Parathyroid adenoma (tissue), 2 donors: Measurements from ENCODE around the gene CATSPERE.
A peak's percentile ranks its signal among the peaks of the same experiment; 100 is the strongest.

Experiments used
- H2AFZ ChIP-seq: fragments of 300-600 bp; sonication (generic); one replicate; pipeline ENCODE4 v1.7.0; 2017; ENCODE audit warnings: antibody characterized with exemption, mild to moderate bottlenecking
- H3K27ac ChIP-seq: fragments of 300-600 bp; sonication (generic); one replicate; pipeline ENCODE4 v1.7.0; 2017
- H3K27me3 ChIP-seq: fragments of 300-600 bp; sonication (generic); one replicate; pipeline ENCODE4 v1.7.0; 2017; ENCODE audit warnings: low read length; ENCODE audit not compliant: control insufficient read depth, insufficient read depth
- H3K36me3 ChIP-seq: fragments of 300-600 bp; sonication (generic); one replicate; pipeline ENCODE4 v1.7.0; 2017; ENCODE audit warnings: low read length; ENCODE audit not compliant: control insufficient read depth, insufficient read depth
- H3K4me1 ChIP-seq: fragments of 300-600 bp; sonication (generic); one replicate; pipeline ENCODE4 v1.7.0; 2017; ENCODE audit warnings: control low read depth
- H3K4me2 ChIP-seq: fragments of 300-600 bp; sonication (generic); one replicate; pipeline ENCODE4 v1.7.0; 2017; ENCODE audit warnings: low read length
- H3K4me3 ChIP-seq: fragments of 300-600 bp; sonication (generic); one replicate; pipeline ENCODE4 v1.7.0; 2017; ENCODE audit warnings: low read depth, low read length
- H3K79me2 ChIP-seq: fragments of 300-600 bp; sonication (generic); one replicate; pipeline ENCODE4 v1.7.0; 2017; ENCODE audit warnings: control low read depth
- H3K9ac ChIP-seq: fragments of 300-600 bp; sonication (generic); one replicate; pipeline ENCODE4 v1.7.0; 2017; ENCODE audit warnings: mild to moderate bottlenecking
- H3K9me3 ChIP-seq: fragments of 300-600 bp; sonication (generic); one replicate; pipeline ENCODE4 v1.7.0; 2017; ENCODE audit warnings: low read length; ENCODE audit not compliant: control insufficient read depth
- TF ChIP-seq, protein P1 (sequence below): fragments of 300-600 bp; sonication (generic); IDR thresholded peaks from one replicate; pipeline ENCODE4 v1.7.0; 2017; ENCODE audit warnings: antibody characterized with exemption, mild to moderate bottlenecking
- donor health status: primary hyperparathyroidism.

CATSPERE gene

GRCh38 chr1:244451951-244452795 lies 8.9 kb upstream of the CATSPERE start:
- H2AFZ ChIP-seq = peak overlapping the region; percentile 67
- H3K4me3 ChIP-seq = peak overlapping the region; percentile 83
- peak overlapping the region; percentile 72 for H3K4me2 ChIP-seq
- H3K27me3 ChIP-seq = no peaks in the 10 kb centered on the region
- no peaks in the 10 kb centered on the region for H3K4me1 ChIP-seq
- no peak overlapping the region for H3K9ac ChIP-seq
- no peaks in the 10 kb centered on the region for H3K9me3 ChIP-seq
- H3K36me3 ChIP-seq = no peaks in the 10 kb centered on the region
- H3K27ac ChIP-seq = peak overlapping the region; percentile 95
- peaks cover 3% of the 10 kb centered on the region for H3K79me2 ChIP-seq
- TF ChIP-seq, protein P1, sequence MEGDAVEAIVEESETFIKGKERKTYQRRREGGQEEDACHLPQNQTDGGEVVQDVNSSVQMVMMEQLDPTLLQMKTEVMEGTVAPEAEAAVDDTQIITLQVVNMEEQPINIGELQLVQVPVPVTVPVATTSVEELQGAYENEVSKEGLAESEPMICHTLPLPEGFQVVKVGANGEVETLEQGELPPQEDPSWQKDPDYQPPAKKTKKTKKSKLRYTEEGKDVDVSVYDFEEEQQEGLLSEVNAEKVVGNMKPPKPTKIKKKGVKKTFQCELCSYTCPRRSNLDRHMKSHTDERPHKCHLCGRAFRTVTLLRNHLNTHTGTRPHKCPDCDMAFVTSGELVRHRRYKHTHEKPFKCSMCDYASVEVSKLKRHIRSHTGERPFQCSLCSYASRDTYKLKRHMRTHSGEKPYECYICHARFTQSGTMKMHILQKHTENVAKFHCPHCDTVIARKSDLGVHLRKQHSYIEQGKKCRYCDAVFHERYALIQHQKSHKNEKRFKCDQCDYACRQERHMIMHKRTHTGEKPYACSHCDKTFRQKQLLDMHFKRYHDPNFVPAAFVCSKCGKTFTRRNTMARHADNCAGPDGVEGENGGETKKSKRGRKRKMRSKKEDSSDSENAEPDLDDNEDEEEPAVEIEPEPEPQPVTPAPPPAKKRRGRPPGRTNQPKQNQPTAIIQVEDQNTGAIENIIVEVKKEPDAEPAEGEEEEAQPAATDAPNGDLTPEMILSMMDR = peak; percentile 50

GRCh38 chr1:244454412-244454811 lies 6.7 kb upstream of the CATSPERE start:
- Histone ChIP-seq H3K79me2 (peaks cover 3% of the 10 kb centered on the region), H3K9ac (no peak overlapping the region), H3K27ac (no peak overlapping the region), H2AFZ (peak overlapping the region; percentile 68), H3K4me3 (no peak overlapping the region), H3K4me2 (no peak overlapping the region), H3K27me3 (no peaks in the 10 kb centered on the region), H3K36me3 (no peaks in the 10 kb centered on the region), H3K9me3 (no peaks in the 10 kb centered on the region), H3K4me1 (no peaks in the 10 kb centered on the region)
- TF ChIP-seq, protein P1 = no peak

DNA sequence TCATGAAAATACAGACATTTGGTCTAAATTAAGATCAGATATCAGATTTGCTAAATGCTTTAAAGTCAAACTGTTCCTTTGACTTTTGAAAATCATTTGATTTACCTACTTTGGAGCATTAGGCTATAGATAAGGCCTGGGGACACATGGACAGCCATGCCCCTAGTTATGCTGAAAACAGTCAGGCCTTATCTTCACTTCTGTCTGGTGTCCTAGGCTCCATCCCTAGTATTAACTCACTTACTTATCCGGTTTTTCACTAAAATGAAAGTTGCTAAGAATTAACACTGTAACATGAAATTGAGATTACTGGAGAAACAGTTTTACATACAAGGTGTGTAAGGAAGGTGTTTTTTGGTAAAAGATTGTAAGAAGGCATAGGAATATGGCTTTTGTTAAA lies 4.5 kb upstream of the CATSPERE start:
- Histone ChIP-seq H3K4me2 (no peak overlapping the region), H3K9ac (no peak overlapping the region), H3K4me1 (no peaks in the 10 kb centered on the region), H2AFZ (no peak overlapping the region), H3K9me3 (no peaks in the 10 kb centered on the region), H3K27ac (no peak overlapping the region), H3K4me3 (no peak overlapping the region), H3K79me2 (no peaks in the 10 kb centered on the region), H3K27me3 (no peaks in the 10 kb centered on the region), H3K36me3 (no peaks in the 10 kb centered on the region)
- TF ChIP-seq, protein P1 = no peak

- Histone ChIP-seq H3K4me2 (no peak overlapping the region), H3K4me1 (no peaks in the 10 kb centered on the region), H3K27ac (no peak overlapping the region), H3K9ac (no peak overlapping the region), H2AFZ (no peak overlapping the region), H3K4me3 (no peak overlapping the region), H3K27me3 (no peaks in the 10 kb centered on the region), H3K36me3 (no peaks in the 10 kb centered on the region), H3K9me3 (no peaks in the 10 kb centered on the region), H3K79me2 (no peaks in the 10 kb centered on the region)
- TF ChIP-seq, protein P1 = no peak
Measured at GRCh38 chr1:244458781-244459180, 2.3 kb upstream of the CATSPERE start.

- H3K4me3 ChIP-seq = no peak overlapping the region
- no peaks in the 10 kb centered on the region for H3K36me3 ChIP-seq
- H3K4me2 ChIP-seq = no peak overlapping the region
- no peaks in the 10 kb centered on the region for H3K27me3 ChIP-seq
- H3K9me3 ChIP-seq = no peaks in the 10 kb centered on the region
- TF ChIP-seq, protein P1 = no peak
- H3K4me1 ChIP-seq = no peaks in the 10 kb centered on the region
- no peak overlapping the region for H3K27ac ChIP-seq
- H3K79me2 ChIP-seq = no peaks in the 10 kb centered on the region
- H2AFZ ChIP-seq = peak overlapping the region; percentile 94
- no peak overlapping the region for H3K9ac ChIP-seq
Measured at GRCh38 chr1:244460197-244460596, 876 bp upstream of the CATSPERE start.
